Smooth muscle cell (in vitro differentiated cells): Measurements from ENCODE around the gene HDAC10. TPM values are rescaled to one million over a fixed set of nuclear protein-coding genes. Genes with fewer than 3 reads are reported as not detected.

Experiments
- DNase-seq: peaks from one replicate; lab custom pipeline; 2025; ENCODE audit not compliant: unreplicated experiment; lab: John Stamatoyannopoulos, UW
- H2AFZ ChIP-seq: fragments of 200-600 bp; sonication (generic); 2 replicates; pipeline ENCODE4 v1.6.0; 2016; ENCODE audit warnings: antibody characterized with exemption, low read depth, mild to moderate bottlenecking
- H3F3A ChIP-seq: fragments of 200-600 bp; sonication (generic); 2 replicates; pipeline ENCODE4 v1.6.0; 2017; ENCODE audit warnings: antibody characterized with exemption, low read depth
- H3K27ac ChIP-seq: fragments of 200-600 bp; sonication (generic); 2 replicates; pipeline ENCODE4 v1.5.1; 2016; ENCODE audit warnings: low read depth, mild to moderate bottlenecking
- H3K27me3 ChIP-seq: fragments of 200-600 bp; sonication (generic); 2 replicates; pipeline ENCODE4 v1.6.1; 2016; ENCODE audit warnings: low read depth, mild to moderate bottlenecking
- H3K36me3 ChIP-seq: fragments of 200-600 bp; sonication (generic); 2 replicates; pipeline ENCODE4 v1.5.1; 2016; ENCODE audit warnings: low read depth
- H3K4me1 ChIP-seq: fragments of 200-600 bp; sonication (generic); 2 replicates; pipeline ENCODE4 v1.5.1; 2016; ENCODE audit warnings: low read depth
- H3K4me2 ChIP-seq: fragments of 200-600 bp; sonication (generic); 2 replicates; pipeline ENCODE4 v1.6.0; 2016; ENCODE audit warnings: mild to moderate bottlenecking
- H3K4me3 ChIP-seq: fragments of 200-600 bp; sonication (generic); 2 replicates; pipeline ENCODE4 v1.5.1; 2016; ENCODE audit warnings: mild to moderate bottlenecking
- H3K79me2 ChIP-seq: fragments of 200-600 bp; sonication (generic); 2 replicates; pipeline ENCODE4 v1.6.0; 2016; ENCODE audit warnings: low read depth, mild to moderate bottlenecking
- H3K9ac ChIP-seq: fragments of 200-600 bp; sonication (generic); 2 replicates; pipeline ENCODE4 v1.6.0; 2016; ENCODE audit warnings: low read depth
- H3K9me3 ChIP-seq: fragments of 200-600 bp; sonication (generic); replicated peaks from 2 replicates; pipeline ENCODE4 v1.5.1; 2016; ENCODE audit warnings: low read depth
- H4K20me1 ChIP-seq: fragments of 200-600 bp; sonication (generic); 2 replicates; pipeline ENCODE4 v1.6.0; 2016; ENCODE audit warnings: low read depth
- CTCF ChIP-seq: fragments of 200-600 bp; sonication (generic); IDR thresholded peaks from 2 replicates; pipeline ENCODE4 v1.5.1; 2017; ENCODE audit warnings: borderline replicate concordance, mild to moderate bottlenecking, antibody characterized with exemption; ENCODE audit not compliant: insufficient read depth, poor library complexity, severe bottlenecking
- WGBS: methylation state at CpG from one replicate; pipeline ENCODE4 v1.1.7; 2016; ENCODE audit warnings: low lambda C conversion rate; 5-methylcytosine and 5-hydroxymethylcytosine counted together
- polyA plus RNA-seq: library from polyadenylated mRNA; unstranded; fragments of >200 nt; fragmentation: Nextera tagmentation; extraction: Ambion mirVana; gene quantifications from 2 replicates; pipeline ENCODE4 v1.2.1, GENCODE V29; 2016
- total RNA-seq: library from RNA; depleted of rRNA; stranded (reverse); fragments of >200 nt; gene quantifications from 2 replicates; pipeline ENCODE4 v1.2.3, GENCODE V29; 2014

HDAC10 gene
- total and polyA plus RNA-seq, 2 experiments from 2014 or later, result 9.5 to 15.7 TPM

DNA sequence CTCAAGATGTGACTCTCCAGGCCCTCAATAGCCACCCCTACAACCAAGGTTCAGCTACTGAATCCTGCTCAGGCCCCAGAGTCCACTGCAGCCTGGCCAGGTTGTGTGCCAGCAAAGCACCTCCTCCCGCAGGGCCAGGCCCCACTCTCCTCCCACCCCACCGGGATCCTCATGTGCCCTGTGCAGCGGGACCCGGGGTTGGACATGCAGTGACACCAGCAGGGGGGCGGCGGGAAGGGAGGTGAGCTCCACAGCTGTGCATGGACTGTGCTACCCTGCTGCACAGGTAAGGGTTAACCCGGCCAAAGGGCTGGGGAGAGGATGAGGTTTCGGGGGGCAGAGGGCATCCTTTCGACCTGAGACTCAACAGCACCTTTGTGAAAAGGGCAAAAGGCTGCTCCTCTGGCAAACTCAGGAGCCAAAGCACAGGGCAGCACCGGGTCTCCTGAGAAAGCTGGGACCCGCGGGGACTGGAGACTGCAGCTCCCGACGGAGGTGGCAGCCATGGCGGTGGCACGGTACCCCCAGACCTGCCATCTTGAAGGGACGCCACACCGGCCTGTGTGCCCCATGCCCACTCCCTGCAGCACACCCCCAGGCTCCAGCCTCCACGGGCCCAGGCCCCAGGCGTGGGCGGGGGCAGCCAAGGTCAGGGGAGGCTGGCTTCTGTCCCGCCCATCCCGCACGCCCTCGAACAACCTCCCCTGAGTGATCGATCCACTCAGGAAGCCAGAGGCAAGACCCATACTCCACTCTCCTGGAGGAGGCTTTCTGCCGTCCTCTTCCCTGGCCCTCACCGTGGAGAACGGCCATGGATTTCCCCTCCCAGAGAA, 45.8 kb upstream of the HDAC10 start:
- Histone ChIP-seq H3K4me3 (no peak overlapping the region), H3K4me1 (peaks cover 45% of the 10 kb centered on the region), H3K36me3 (no peaks in the 10 kb centered on the region), H3K27ac (peak overlapping the region; percentile 72), H3K9ac (no peak overlapping the region), H2AFZ (no peak overlapping the region), H3K27me3 (no peaks in the 10 kb centered on the region), H4K20me1 (peaks cover 100% of the 10 kb centered on the region), H3K9me3 (no peaks in the 10 kb centered on the region), H3F3A (peaks cover 10% of the 10 kb centered on the region), H3K79me2 (peaks cover 98% of the 10 kb centered on the region), H3K4me2 (peak overlapping the region; percentile 39)
- WGBS, result 93% methylated on average over 25 of the region's 29 CpGs
- no peak for DNase-seq
- TF ChIP-seq CTCF, result no peak

GRCh38 chr22:50294319-50294656, 43.2 kb upstream of the HDAC10 start:
- H3K79me2 ChIP-seq, result peaks cover 98% of the 10 kb centered on the region
- H3K27ac ChIP-seq, result peak overlapping the region; percentile 90
- H3K4me2 ChIP-seq, result peak overlapping the region; percentile 84
- H2AFZ ChIP-seq, result no peak overlapping the region
- WGBS, result 65% methylated on average over 5 of the region's 5 CpGs
- no peak for DNase-seq
- H3K36me3 ChIP-seq, result no peaks in the 10 kb centered on the region
- peak overlapping the region; percentile 45 for H3K9ac ChIP-seq
- H3K4me3 ChIP-seq, result no peak overlapping the region
- TF ChIP-seq CTCF, result no peak
- peaks cover 26% of the 10 kb centered on the region for H3K4me1 ChIP-seq
- H4K20me1 ChIP-seq, result peaks cover 100% of the 10 kb centered on the region
- peaks cover 10% of the 10 kb centered on the region for H3F3A ChIP-seq
- H3K27me3 ChIP-seq, result no peaks in the 10 kb centered on the region
- no peaks in the 10 kb centered on the region for H3K9me3 ChIP-seq

GRCh38 chr22:50293441-50294318, 42.6 kb upstream of the HDAC10 start:
- Histone ChIP-seq H3K79me2 (peaks cover 98% of the 10 kb centered on the region), H3K9me3 (no peaks in the 10 kb centered on the region), H4K20me1 (peaks cover 100% of the 10 kb centered on the region), H3K4me3 (peak overlapping the region; percentile 29), H3K4me2 (peak overlapping the region; percentile 84), H3K36me3 (no peaks in the 10 kb centered on the region), H3K27me3 (no peaks in the 10 kb centered on the region), H3K27ac (peak overlapping the region; percentile 90), H3K9ac (peak overlapping the region; percentile 45), H3F3A (peaks cover 10% of the 10 kb centered on the region), H3K4me1 (peaks cover 21% of the 10 kb centered on the region), H2AFZ (no peak overlapping the region)
- WGBS, result 36% methylated on average over 20 of the region's 42 CpGs
- DNase-seq, result peak; percentile 53
- TF ChIP-seq CTCF, result no peak
